MG63 (cell line): ENCODE data around the gene PRR5L. TPM values are rescaled to one million over a fixed set of nuclear protein-coding genes. Genes with fewer than 3 reads are reported as not detected.
"Not testable (repeated sequence)": the region's sequence is repeated elsewhere in the genome, so short reads cannot be mapped to it uniquely, and the experiment has no call there.

Source experiments
- DNase-seq: peaks from one replicate; pipeline ENCODE4 v3.0.0-alpha.2; 2020
- H3K27me3 ChIP-seq: fragments of 250-450 bp; sonication (Bioruptor Pico); 2 replicates; pipeline ENCODE4 v1.5.1; 2020; ENCODE audit warnings: mild to moderate bottlenecking, moderate library complexity
- H3K36me3 ChIP-seq: fragments of 250-450 bp; sonication (Bioruptor Pico); 2 replicates; pipeline ENCODE4 v1.5.1; 2020; ENCODE audit warnings: mild to moderate bottlenecking, moderate library complexity
- H3K4me3 ChIP-seq: fragments of 250-450 bp; sonication (Bioruptor Pico); 2 replicates; pipeline ENCODE4 v1.5.1; 2020; ENCODE audit warnings: mild to moderate bottlenecking, moderate library complexity
- H3K9me3 ChIP-seq: fragments of 250-450 bp; sonication (Bioruptor Pico); 2 replicates; pipeline ENCODE4 v1.5.1; 2020; ENCODE audit warnings: mild to moderate bottlenecking, moderate library complexity
- total RNA-seq: library from RNA; depleted of rRNA; stranded (reverse); fragments of >200 nt; shearing (Covaris generic); gene quantifications from 2 replicates; pipeline ENCODE4 v1.2.3, GENCODE V29; 2014; ENCODE audit warnings: low replicate concordance

Gene PRR5L
- total RNA-seq, 1 experiment from 2014 or later = 5.3 TPM

GRCh38 chr11:36308577-36308976, 12.5 kb downstream of the PRR5L start:
- no peaks in the 10 kb centered on the region for H3K9me3 ChIP-seq
- H3K36me3 ChIP-seq = no peaks in the 10 kb centered on the region
- H3K4me3 ChIP-seq = no peak overlapping the region
- peaks cover 13% of the 10 kb centered on the region for H3K27me3 ChIP-seq
- no peak for DNase-seq

GRCh38 chr11:36309779-36310178, 13.7 kb downstream of the PRR5L start:
- no peak for DNase-seq
- no peaks in the 10 kb centered on the region for H3K9me3 ChIP-seq
- peaks cover 25% of the 10 kb centered on the region for H3K27me3 ChIP-seq
- no peak overlapping the region for H3K4me3 ChIP-seq
- H3K36me3 ChIP-seq = no peaks in the 10 kb centered on the region

GRCh38 chr11:36311926-36312595, 16.0 kb downstream of the PRR5L start:
- Histone ChIP-seq H3K4me3 (no peak overlapping the region), H3K36me3 (no peaks in the 10 kb centered on the region)
- DNase-seq = no peak

GRCh38 chr11:36312611-36313472, 16.8 kb downstream of the PRR5L start:
- H3K27me3 ChIP-seq = peaks cover 48% of the 10 kb centered on the region
- H3K4me3 ChIP-seq = no peak overlapping the region
- DNase-seq = no peak

More at GRCh38 chr11:36311926-36312595, 16.0 kb downstream of the PRR5L start:
- Histone ChIP-seq H3K27me3 (peaks cover 44% of the 10 kb centered on the region), H3K9me3 (no peaks in the 10 kb centered on the region)

GRCh38 chr11:36313750-36314433, 17.8 kb downstream of the PRR5L start:
- Histone ChIP-seq H3K27me3 (peaks cover 54% of the 10 kb centered on the region), H3K4me3 (no peak overlapping the region), H3K36me3 (no peaks in the 10 kb centered on the region), H3K9me3 (no peaks in the 10 kb centered on the region)
- no peak for DNase-seq

More at GRCh38 chr11:36312611-36313472, 16.8 kb downstream of the PRR5L start:
- Histone ChIP-seq H3K36me3 (no peaks in the 10 kb centered on the region), H3K9me3 (no peaks in the 10 kb centered on the region)

GRCh38 chr11:36314434-36314767, 18.3 kb downstream of the PRR5L start:
- Histone ChIP-seq H3K9me3 (no peaks in the 10 kb centered on the region), H3K27me3 (peaks cover 58% of the 10 kb centered on the region), H3K36me3 (no peaks in the 10 kb centered on the region), H3K4me3 (no peak overlapping the region)
- no peak for DNase-seq

- H3K9me3 ChIP-seq = no peaks in the 10 kb centered on the region
- H3K27me3 ChIP-seq = peaks cover 60% of the 10 kb centered on the region
- no peak for DNase-seq
- no peak overlapping the region for H3K4me3 ChIP-seq
- H3K36me3 ChIP-seq = no peaks in the 10 kb centered on the region
Measured at GRCh38 chr11:36316049-36316448, 20.0 kb downstream of the PRR5L start.

GRCh38 chr11:36317992-36318391, 21.9 kb downstream of the PRR5L start:
- no peak overlapping the region for H3K4me3 ChIP-seq
- H3K9me3 ChIP-seq = no peaks in the 10 kb centered on the region
- no peak for DNase-seq
- peaks cover 52% of the 10 kb centered on the region for H3K27me3 ChIP-seq
- H3K36me3 ChIP-seq = no peaks in the 10 kb centered on the region

GRCh38 chr11:36324956-36325355, 28.9 kb downstream of the PRR5L start:
- H3K4me3 ChIP-seq, H3K36me3 ChIP-seq, H3K9me3 ChIP-seq, DNase-seq: not testable (repeated sequence)
- H3K27me3 ChIP-seq = peaks cover 10% of the 10 kb centered on the region

GRCh38 chr11:36325403-36325802, 29.3 kb downstream of the PRR5L start:
- not testable (repeated sequence) for DNase-seq, H3K9me3 ChIP-seq, H3K4me3 ChIP-seq, H3K27me3 ChIP-seq, H3K36me3 ChIP-seq

- no peak overlapping the region for H3K4me3 ChIP-seq
- no peak for DNase-seq
- peaks cover 15% of the 10 kb centered on the region for H3K27me3 ChIP-seq
- H3K36me3 ChIP-seq = no peaks in the 10 kb centered on the region
- no peaks in the 10 kb centered on the region for H3K9me3 ChIP-seq
Measured at GRCh38 chr11:36326524-36327419, 30.7 kb downstream of the PRR5L start.

- Histone ChIP-seq H3K9me3 (no peaks in the 10 kb centered on the region; the same call in 1 of the 2 replicates), H3K4me3 (no peak overlapping the region), H3K27me3 (peaks cover 16% of the 10 kb centered on the region), H3K36me3 (no peaks in the 10 kb centered on the region)
- no peak for DNase-seq
Measured at GRCh38 chr11:36328966-36329673, 33.0 kb downstream of the PRR5L start.

- Histone ChIP-seq H3K27me3 (peaks cover 13% of the 10 kb centered on the region), H3K9me3 (no peaks in the 10 kb centered on the region; the same call in 1 of the 2 replicates), H3K4me3 (no peak overlapping the region), H3K36me3 (no peaks in the 10 kb centered on the region)
- DNase-seq = no peak
Measured at GRCh38 chr11:36330411-36330810, 34.3 kb downstream of the PRR5L start.

GRCh38 chr11:36333468-36333867, 37.4 kb downstream of the PRR5L start:
- H3K9me3 ChIP-seq = no peaks in the 10 kb centered on the region; the same call in 1 of the 2 replicates
- no peaks in the 10 kb centered on the region for H3K36me3 ChIP-seq
- no peak for DNase-seq

GRCh38 chr11:36333897-36334296, 37.8 kb downstream of the PRR5L start:
- no peaks in the 10 kb centered on the region; the same call in 1 of the 2 replicates for H3K9me3 ChIP-seq
- peak; percentile 29 for DNase-seq
- no peaks in the 10 kb centered on the region for H3K36me3 ChIP-seq
- peaks cover 10% of the 10 kb centered on the region for H3K27me3 ChIP-seq
- no peak overlapping the region for H3K4me3 ChIP-seq

More at GRCh38 chr11:36333468-36333867, 37.4 kb downstream of the PRR5L start:
- H3K4me3 ChIP-seq = no peak overlapping the region
- H3K27me3 ChIP-seq = peaks cover 10% of the 10 kb centered on the region

- H3K36me3 ChIP-seq = no peaks in the 10 kb centered on the region
- no peak overlapping the region for H3K4me3 ChIP-seq
- DNase-seq = no peak
- no peaks in the 10 kb centered on the region for H3K9me3 ChIP-seq
- H3K27me3 ChIP-seq = peaks cover 26% of the 10 kb centered on the region
Measured at GRCh38 chr11:36339888-36340287, 43.8 kb downstream of the PRR5L start.
